Measurements from ENCODE around the gene TSEN15. TPM values are rescaled to one million over a fixed set of nuclear protein-coding genes. Genes with fewer than 3 reads are reported as not detected.

The TSEN15 gene
- total RNA-seq, 1 experiment from 2014 or later, result 31.1 TPM

DNA sequence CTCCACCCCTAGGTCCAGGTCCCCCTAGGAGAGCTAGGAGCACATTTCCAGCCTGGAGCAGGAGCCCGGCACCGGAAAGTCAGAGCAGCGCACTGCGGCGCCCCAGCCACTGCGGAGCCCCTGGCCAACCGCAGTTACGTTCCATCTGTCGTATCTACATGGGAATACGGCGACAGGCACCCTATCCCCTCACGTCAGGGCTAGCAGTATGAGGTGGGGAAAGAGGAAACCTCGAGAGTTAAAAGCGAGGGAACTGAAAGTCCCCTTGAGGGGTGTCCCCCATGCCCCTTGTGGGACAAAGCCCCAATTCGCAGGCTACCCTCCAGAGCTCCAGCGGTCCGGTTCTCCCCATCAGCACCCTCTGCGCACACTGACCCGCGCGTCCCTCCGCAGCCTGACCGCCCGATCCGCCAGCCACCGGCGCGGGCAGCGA is 15.0 kb upstream of the TSEN15 start:
- Histone ChIP-seq H3K9me3 (ENCODE audit: control insufficient read depth in 1 of 2, insufficient read depth in 1 of 2, low read depth in 1 of 2, low read length in 2 of 2) (no peaks in the 10 kb centered on the region), H3K9me2 (ENCODE audit: insufficient read depth) (no peaks in the 10 kb centered on the region), H3K36me3 (ENCODE audit: control insufficient read depth in 1 of 2, insufficient read depth in 2 of 2, low read length in 2 of 2) (no peaks in the 10 kb centered on the region), H3K4me2 (ENCODE audit: low read length) (no peak overlapping the region), H3K27ac (ENCODE audit: low read depth, low read length) (no peak overlapping the region), H3K4me3 (replicated peaks in 1 of 2; ENCODE audit: low read depth in 1 of 2, low read length in 2 of 2) (no peak overlapping the region), H3K4me1 (ENCODE audit: control insufficient read depth in 1 of 2, insufficient read depth in 2 of 2, low read length in 2 of 2) (no peaks in the 10 kb centered on the region), H4K20me1 (ENCODE audit: insufficient read depth) (no peaks in the 10 kb centered on the region), H3K27me3 (ENCODE audit: insufficient read depth, low read length) (no peaks in the 10 kb centered on the region), H2AFZ (ENCODE audit: low read depth, low read length, poor library complexity, severe bottlenecking) (no peak overlapping the region), H3K79me2 (ENCODE audit: insufficient read depth, low read length) (no peaks in the 10 kb centered on the region), H3K9ac (ENCODE audit: low read length) (no peak overlapping the region)
- TF ChIP-seq ELF1 (IDR thresholded peaks at IDR 0.05; ENCODE audit: borderline replicate concordance, low read depth) (no peak), SIN3A (IDR thresholded peaks at IDR 0.05; ENCODE audit: low read depth) (no peak), CBX3 (IDR thresholded peaks at IDR 0.05; ENCODE audit: low read depth) (no peak), RAD21 (IDR thresholded peaks at IDR 0.05; ENCODE audit: low read depth) (no peak), POLR2A (IDR thresholded peaks at IDR 0.05; ENCODE audit: borderline replicate concordance, extremely low read depth, insufficient read depth, insufficient read length) (no peak), YY1 (IDR thresholded peaks at IDR 0.05; ENCODE audit: extremely low read depth, insufficient replicate concordance, low read depth, low read length) (no peak), SP1 (IDR thresholded peaks at IDR 0.05; ENCODE audit: low read depth) (no peak), MAX (IDR thresholded peaks at IDR 0.05) (no peak), TCF7L2 (IDR thresholded peaks at IDR 0.05; ENCODE audit: borderline replicate concordance, extremely low read depth, insufficient read depth, insufficient read length) (no peak), FOSL1 (IDR thresholded peaks at IDR 0.05; ENCODE audit: low read depth) (no peak), ZNF274 (IDR thresholded peaks at IDR 0.05; ENCODE audit: low read depth, low read length) (no peak), ZFX (IDR thresholded peaks at IDR 0.05) (no peak), CTCF (IDR thresholded peaks at IDR 0.05 in 2 of 3, conservative IDR thresholded peaks at IDR 0.05 in 1 of 3; ENCODE audit: borderline replicate concordance in 1 of 3, insufficient read depth in 1 of 3, low read depth in 2 of 3, low read length in 2 of 3) (no peak), JUND (IDR thresholded peaks at IDR 0.05) (no peak), EZH2phosphoT487 (IDR thresholded peaks at IDR 0.05; ENCODE audit: borderline replicate concordance) (no peak), SRF (IDR thresholded peaks at IDR 0.05; ENCODE audit: low read depth) (no peak)
- TF ChIP-seq, protein P1, sequence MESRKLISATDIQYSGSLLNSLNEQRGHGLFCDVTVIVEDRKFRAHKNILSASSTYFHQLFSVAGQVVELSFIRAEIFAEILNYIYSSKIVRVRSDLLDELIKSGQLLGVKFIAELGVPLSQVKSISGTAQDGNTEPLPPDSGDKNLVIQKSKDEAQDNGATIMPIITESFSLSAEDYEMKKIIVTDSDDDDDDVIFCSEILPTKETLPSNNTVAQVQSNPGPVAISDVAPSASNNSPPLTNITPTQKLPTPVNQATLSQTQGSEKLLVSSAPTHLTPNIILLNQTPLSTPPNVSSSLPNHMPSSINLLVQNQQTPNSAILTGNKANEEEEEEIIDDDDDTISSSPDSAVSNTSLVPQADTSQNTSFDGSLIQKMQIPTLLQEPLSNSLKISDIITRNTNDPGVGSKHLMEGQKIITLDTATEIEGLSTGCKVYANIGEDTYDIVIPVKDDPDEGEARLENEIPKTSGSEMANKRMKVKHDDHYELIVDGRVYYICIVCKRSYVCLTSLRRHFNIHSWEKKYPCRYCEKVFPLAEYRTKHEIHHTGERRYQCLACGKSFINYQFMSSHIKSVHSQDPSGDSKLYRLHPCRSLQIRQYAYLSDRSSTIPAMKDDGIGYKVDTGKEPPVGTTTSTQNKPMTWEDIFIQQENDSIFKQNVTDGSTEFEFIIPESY (IDR thresholded peaks at IDR 0.05; ENCODE audit: extremely low read depth, insufficient replicate concordance, low read length), result no peak
- TF ChIP-seq, protein P2, sequence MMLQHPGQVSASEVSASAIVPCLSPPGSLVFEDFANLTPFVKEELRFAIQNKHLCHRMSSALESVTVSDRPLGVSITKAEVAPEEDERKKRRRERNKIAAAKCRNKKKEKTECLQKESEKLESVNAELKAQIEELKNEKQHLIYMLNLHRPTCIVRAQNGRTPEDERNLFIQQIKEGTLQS (IDR thresholded peaks at IDR 0.05), result no peak
- ChIA-PET CTCF (no interaction called here), POLR2A (no interaction called here), RAD21 (ENCODE audit: low non-redundant PET in 1 of 2, low total read pairs in 2 of 2, uncharacterized antibody in 2 of 2, unreplicated experiment in 2 of 2) (no interaction called here)
- no peak for ATAC-seq
- intact Hi-C loops (cut with micrococcal nuclease), result no loop called here
- no peak for DNase-seq (ENCODE audit: low read depth, low spot score)
- BruUV-seq (replicated peaks), result no TSS peak
